OCI-LY3 (cell line): ENCODE measurements around the gene AGFG1.

Experiments used
- CTCF ChIP-seq: fragments of 200-600, 300-600 bp; sonication (generic); IDR thresholded peaks from 2 replicates; pipeline ENCODE4 v1.5.1; 2014; ENCODE audit warnings: antibody characterized with exemption, low read length, low read depth
- EZH2phosphoT487 ChIP-seq: fragments of 200-600 bp; shearing (Covaris generic); IDR thresholded peaks from 2 replicates; pipeline ENCODE4 v1.6.1; 2018; ENCODE audit warnings: antibody characterized with exemption, mixed run types, low read depth

- TF ChIP-seq CTCF (peak; percentile 14; the same call in 1 of the 2 replicates), EZH2phosphoT487 (no peak)
Measured at GRCh38 chr2:227545990-227546389, 74.0 kb downstream of the AGFG1 start.
